LoVo (cell line): ENCODE results near the gene UNK.

Experiments
- DNase-seq: peaks from one replicate; pipeline ENCODE4 v3.0.0-alpha.2; 2016; ENCODE audit warnings: low spot score

UNK gene

GRCh38 chr17:75822119-75822799 lies 37.7 kb downstream of the UNK start:
- no peak for DNase-seq

GRCh38 chr17:75822800-75823166 lies 38.2 kb downstream of the UNK start:
- no peak for DNase-seq

- DNase-seq, result no peak
Observed at GRCh38 chr17:75823257-75824041, 38.8 kb downstream of the UNK start.

- no peak for DNase-seq
Observed at GRCh38 chr17:75824050-75824552, 39.5 kb downstream of the UNK start.

GRCh38 chr17:75824666-75825065 lies 40.1 kb downstream of the UNK start:
- no peak for DNase-seq

- no peak for DNase-seq
Observed at GRCh38 chr17:75825149-75825552, 40.5 kb downstream of the UNK start.

- no peak for DNase-seq
Observed at GRCh38 chr17:75825748-75826370, 41.3 kb downstream of the UNK start.

GRCh38 chr17:75826561-75827307 lies 42.1 kb downstream of the UNK start:
- no peak for DNase-seq

- no peak for DNase-seq
Observed at GRCh38 chr17:75827308-75828075, 42.9 kb downstream of the UNK start.

- DNase-seq, result no peak
Observed at GRCh38 chr17:75828076-75828400, 43.4 kb downstream of the UNK start.

- DNase-seq, result no peak
Observed at GRCh38 chr17:75828741-75829140, 44.1 kb downstream of the UNK start.

- no peak for DNase-seq
Observed at GRCh38 chr17:75829747-75830146, 45.1 kb downstream of the UNK start.

GRCh38 chr17:75830164-75831031 lies 45.8 kb downstream of the UNK start:
- no peak for DNase-seq

- DNase-seq, result no peak
Observed at GRCh38 chr17:75831032-75831571, 46.5 kb downstream of the UNK start.

GRCh38 chr17:75832164-75832651 lies 47.6 kb downstream of the UNK start:
- no peak for DNase-seq

- DNase-seq, result no peak
Observed at GRCh38 chr17:75832652-75833400, 48.2 kb downstream of the UNK start.

- no peak for DNase-seq
Observed at GRCh38 chr17:75834279-75834920, 49.8 kb downstream of the UNK start.

GRCh38 chr17:75834928-75835653 lies 50.5 kb downstream of the UNK start:
- no peak for DNase-seq
